ENCODE measurements around the gene STAC3.

DNA sequence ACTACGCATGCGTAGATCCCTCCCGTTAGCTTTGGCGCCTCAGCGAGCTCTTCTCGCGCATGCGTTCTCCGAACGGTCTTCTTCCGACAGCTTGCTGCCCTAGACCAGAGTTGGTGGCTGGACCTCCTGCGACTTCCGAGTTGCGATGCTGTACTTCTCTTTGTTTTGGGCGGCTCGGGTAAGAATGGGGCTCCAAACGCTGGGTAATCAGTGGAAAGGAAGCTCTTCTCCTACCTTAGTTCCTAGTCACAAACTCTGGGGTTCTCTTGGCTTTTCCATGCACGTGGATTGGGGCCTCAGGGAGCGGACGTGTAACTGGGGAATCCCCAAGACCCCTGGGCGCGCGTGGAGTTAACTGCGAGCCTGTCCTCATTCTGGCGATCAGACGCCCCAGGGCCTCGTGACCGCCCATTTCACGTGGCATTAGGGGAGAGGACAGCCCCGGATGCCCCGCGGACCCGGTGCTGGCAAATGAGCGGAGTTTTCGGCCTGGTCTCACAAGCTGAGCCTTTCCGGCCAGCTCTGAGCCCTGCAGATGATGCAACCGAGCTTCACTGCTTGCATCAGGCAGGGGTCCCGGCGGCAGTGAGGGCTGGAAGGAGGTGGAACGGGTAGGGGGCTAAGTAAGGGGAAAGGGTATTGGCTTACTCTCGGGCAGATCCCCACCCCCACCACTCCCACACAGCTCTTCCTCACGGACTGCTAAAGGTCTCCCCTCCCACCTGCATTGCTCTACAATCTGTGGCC lies 21.2 kb downstream of the STAC3 start, which contains the start of gene SHMT2:
- TF ChIP-seq, protein P1, sequence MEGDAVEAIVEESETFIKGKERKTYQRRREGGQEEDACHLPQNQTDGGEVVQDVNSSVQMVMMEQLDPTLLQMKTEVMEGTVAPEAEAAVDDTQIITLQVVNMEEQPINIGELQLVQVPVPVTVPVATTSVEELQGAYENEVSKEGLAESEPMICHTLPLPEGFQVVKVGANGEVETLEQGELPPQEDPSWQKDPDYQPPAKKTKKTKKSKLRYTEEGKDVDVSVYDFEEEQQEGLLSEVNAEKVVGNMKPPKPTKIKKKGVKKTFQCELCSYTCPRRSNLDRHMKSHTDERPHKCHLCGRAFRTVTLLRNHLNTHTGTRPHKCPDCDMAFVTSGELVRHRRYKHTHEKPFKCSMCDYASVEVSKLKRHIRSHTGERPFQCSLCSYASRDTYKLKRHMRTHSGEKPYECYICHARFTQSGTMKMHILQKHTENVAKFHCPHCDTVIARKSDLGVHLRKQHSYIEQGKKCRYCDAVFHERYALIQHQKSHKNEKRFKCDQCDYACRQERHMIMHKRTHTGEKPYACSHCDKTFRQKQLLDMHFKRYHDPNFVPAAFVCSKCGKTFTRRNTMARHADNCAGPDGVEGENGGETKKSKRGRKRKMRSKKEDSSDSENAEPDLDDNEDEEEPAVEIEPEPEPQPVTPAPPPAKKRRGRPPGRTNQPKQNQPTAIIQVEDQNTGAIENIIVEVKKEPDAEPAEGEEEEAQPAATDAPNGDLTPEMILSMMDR (IDR thresholded peaks at IDR 0.05), result peak in 1 of 12 donors; percentile 5
- peak in 1 of 2 donors; percentile 29 for TF ChIP-seq POLR2A (IDR thresholded peaks at IDR 0.05)

Measured in heart left ventricle (tissue), 13 donors.